Measurements from ENCODE around the gene IL22RA1.

IL22RA1 gene

GRCh38 chr1:24142546-24143534, at the start of gene IL22RA1:
IL22RA1 (minus strand) TSS chr1:24143140; CDS start chr1:24143082, 58 bp downstream.
- DNase-seq, result no peak

- no peak for DNase-seq
These were observed 48.9 kb upstream of the IL22RA1 start for GRCh38 chr1:24191860-24192259.

GRCh38 chr1:24190983-24191461, 48.1 kb upstream of the IL22RA1 start:
- DNase-seq, result no peak

GRCh38 chr1:24189528-24189927, 46.6 kb upstream of the IL22RA1 start:
- no peak for DNase-seq

GRCh38 chr1:24186993-24187790, 44.3 kb upstream of the IL22RA1 start, which contains the start of gene IFNLR1:
IFNLR1 (minus strand) TSS chr1:24187289; CDS start chr1:24187248, 41 bp downstream.
- peak; percentile 44 for DNase-seq

- no peak for DNase-seq
These were observed 43.7 kb upstream of the IL22RA1 start for GRCh38 chr1:24186711-24186992.

GRCh38 chr1:24186031-24186710, 43.2 kb upstream of the IL22RA1 start:
- no peak for DNase-seq

- DNase-seq, result no peak
These were observed 42.1 kb upstream of the IL22RA1 start for GRCh38 chr1:24185076-24185475.

- DNase-seq, result no peak
These were observed 39.1 kb upstream of the IL22RA1 start for GRCh38 chr1:24182061-24182460.

- DNase-seq, result no peak
These were observed 38.7 kb upstream of the IL22RA1 start for GRCh38 chr1:24181619-24182018.

GRCh38 chr1:24180676-24181075, 37.7 kb upstream of the IL22RA1 start:
- DNase-seq, result no peak

- DNase-seq, result no peak
These were observed 36.4 kb upstream of the IL22RA1 start for GRCh38 chr1:24179251-24179840.

- no peak for DNase-seq
These were observed 35.5 kb upstream of the IL22RA1 start for GRCh38 chr1:24178407-24178806.

- no peak for DNase-seq
These were observed 34.2 kb upstream of the IL22RA1 start for GRCh38 chr1:24177161-24177560.

GRCh38 chr1:24175033-24175755, 32.3 kb upstream of the IL22RA1 start:
- no peak for DNase-seq

- DNase-seq, result no peak
These were observed 31.0 kb upstream of the IL22RA1 start for GRCh38 chr1:24173638-24174575.

GRCh38 chr1:24172598-24172997, 29.7 kb upstream of the IL22RA1 start:
- no peak for DNase-seq

- DNase-seq, result no peak
These were observed 26.3 kb upstream of the IL22RA1 start for GRCh38 chr1:24169286-24169685.

- DNase-seq, result no peak
These were observed 25.3 kb upstream of the IL22RA1 start for GRCh38 chr1:24168245-24168644.

GRCh38 chr1:24167008-24167407, 24.1 kb upstream of the IL22RA1 start:
- no peak for DNase-seq

GRCh38 chr1:24165500-24165899, 22.6 kb upstream of the IL22RA1 start:
- DNase-seq, result no peak
